GM23248 (cell line): ENCODE measurements around the gene JUN. TPM values are rescaled to one million over a fixed set of nuclear protein-coding genes. Genes with fewer than 3 reads are reported as not detected.

ENCODE experiments used
- DNase-seq: peaks from one replicate; pipeline ENCODE4 v3.0.0-alpha.2; 2015
- H2AFZ ChIP-seq: fragments of 200-600 bp; sonication (generic); 2 replicates; pipeline ENCODE4 v1.6.1; 2016; ENCODE audit warnings: antibody characterized with exemption
- H3F3A ChIP-seq: fragments of 200-600 bp; sonication (generic); 2 replicates; pipeline ENCODE4 v1.6.1; 2016; ENCODE audit warnings: mild to moderate bottlenecking, antibody characterized with exemption, mixed run types; ENCODE audit not compliant: insufficient read depth
- H3K27ac ChIP-seq: fragments of 200-600 bp; sonication (generic); 2 replicates; pipeline ENCODE4 v1.5.1; 2016; ENCODE audit warnings: mild to moderate bottlenecking
- H3K27me3 ChIP-seq: fragments of 200-600 bp; sonication (generic); replicated peaks from 2 replicates; pipeline ENCODE4 v1.6.1; 2016; ENCODE audit warnings: mild to moderate bottlenecking; ENCODE audit not compliant: insufficient read depth
- H3K36me3 ChIP-seq: fragments of 200-600 bp; sonication (generic); 2 replicates; pipeline ENCODE4 v1.6.1; 2016; ENCODE audit warnings: low read depth, mild to moderate bottlenecking
- H3K4me1 ChIP-seq: fragments of 200-600 bp; sonication (generic); 2 replicates; pipeline ENCODE4 v1.6.1; 2016; ENCODE audit warnings: mild to moderate bottlenecking; ENCODE audit not compliant: insufficient read depth
- H3K4me2 ChIP-seq: fragments of 200-600 bp; sonication (generic); one replicate; pipeline ENCODE4 v1.6.1; 2016; ENCODE audit warnings: mild to moderate bottlenecking; ENCODE audit not compliant: unreplicated experiment
- H3K4me3 ChIP-seq: fragments of 200-600 bp; sonication (generic); 2 replicates; pipeline ENCODE4 v1.5.1; 2016; ENCODE audit warnings: mild to moderate bottlenecking
- H3K79me2 ChIP-seq: fragments of 200-600 bp; sonication (generic); 2 replicates; pipeline ENCODE4 v1.6.1; 2016; ENCODE audit warnings: mild to moderate bottlenecking; ENCODE audit not compliant: insufficient read depth
- H3K9ac ChIP-seq: fragments of 200-600 bp; sonication (generic); 2 replicates; pipeline ENCODE4 v1.6.1; 2016; ENCODE audit warnings: mild to moderate bottlenecking
- H3K9me2 ChIP-seq: fragments of 200-600 bp; sonication (generic); 2 replicates; pipeline ENCODE4 v1.6.1; 2016; ENCODE audit warnings: mixed run types, mild to moderate bottlenecking, moderate library complexity; ENCODE audit not compliant: insufficient read depth
- H3K9me3 ChIP-seq: fragments of 200-600 bp; sonication (generic); one replicate; pipeline ENCODE4 v1.6.1; 2017; ENCODE audit warnings: low read depth
- H4K20me1 ChIP-seq: fragments of 200-600 bp; sonication (generic); 2 replicates; pipeline ENCODE4 v1.6.0; 2016; ENCODE audit not compliant: insufficient read depth
- EZH2 ChIP-seq: fragments of 200-600 bp; sonication (generic); IDR thresholded peaks from 2 replicates; pipeline ENCODE4 v1.6.1; 2018; ENCODE audit warnings: antibody characterized with exemption, mild to moderate bottlenecking; ENCODE audit not compliant: insufficient read depth, poor library complexity, severe bottlenecking
- EZH2phosphoT487 ChIP-seq: fragments of 200-600 bp; sonication (generic); IDR thresholded peaks from 2 replicates; pipeline ENCODE4 v1.6.1; 2018; ENCODE audit warnings: antibody characterized with exemption, moderate library complexity, mild to moderate bottlenecking, low read depth; ENCODE audit not compliant: insufficient read depth
- WGBS, 2 experiments: methylation state at CpG; one replicate each; pipeline ENCODE4 v1.1.6; 2015 to 2017; ENCODE audit warnings: low lambda C conversion rate in 2 of 2, low coverage in 1 of 2; ENCODE audit errors: missing lambda C conversion rate in 2 of 2; 5-methylcytosine and 5-hydroxymethylcytosine counted together
- in situ Hi-C: fragments of 300-500 bp; cut with MboI; formaldehyde crosslinking; loops from 2 replicates; pipeline ENCODE4 v1.15.0; 2020
- polyA plus RNA-seq: library from polyadenylated mRNA; unstranded; fragments of >200 nt; fragmentation: Nextera tagmentation; extraction: Ambion mirVana; gene quantifications from 2 replicates; pipeline ENCODE4 v1.2.1, GENCODE V29; 2016
- total RNA-seq: library from RNA; depleted of rRNA; stranded (reverse); fragments of >200 nt; shearing (Covaris generic); gene quantifications from 2 replicates; pipeline ENCODE4 v1.2.3, GENCODE V29; 2014

Gene JUN
- total and polyA plus RNA-seq, 2 experiments from 2014 or later, result 45.3 to 112 TPM

GRCh38 chr1:58794585-58794984 lies 10.7 kb upstream of the JUN start:
- H3K9ac ChIP-seq, result no peak overlapping the region
- H3K4me2 ChIP-seq, result no peak overlapping the region
- H3K4me1 ChIP-seq, result no peaks in the 10 kb centered on the region
- H3K4me3 ChIP-seq, result no peak overlapping the region
- 74 to 85% methylated on average over 3 of the region's 3 CpGs for WGBS, 2 experiments
- no peak for TF ChIP-seq EZH2phosphoT487
- H3K9me2 ChIP-seq, result no peaks in the 10 kb centered on the region
- H2AFZ ChIP-seq, result no peak overlapping the region
- H3K9me3 ChIP-seq, result no peaks in the 10 kb centered on the region
- no peaks in the 10 kb centered on the region for H3K27me3 ChIP-seq
- H3K79me2 ChIP-seq, result no peaks in the 10 kb centered on the region
- no peak for DNase-seq
- no peaks in the 10 kb centered on the region for H3K36me3 ChIP-seq
- in situ Hi-C loops, result loop anchor here (25.0 kb wide), 1 partner anchor 493 kb away; the partner anchor contains the start of gene FGGY
- H3K27ac ChIP-seq, result no peak overlapping the region
- H4K20me1 ChIP-seq, result no peaks in the 10 kb centered on the region
- H3F3A ChIP-seq, result no peaks in the 10 kb centered on the region

GRCh38 chr1:58792846-58793245 lies 9.0 kb upstream of the JUN start:
- no peak overlapping the region for H2AFZ ChIP-seq
- H3K9ac ChIP-seq, result no peak overlapping the region
- no peaks in the 10 kb centered on the region for H3K9me2 ChIP-seq
- H3K9me3 ChIP-seq, result no peaks in the 10 kb centered on the region
- no peak overlapping the region for H3K27ac ChIP-seq
- H3K36me3 ChIP-seq, result no peaks in the 10 kb centered on the region
- in situ Hi-C loops, result loop anchor here (25.0 kb wide), 1 partner anchor 494 kb away; the partner anchor contains the start of gene FGGY
- DNase-seq, result no peak
- TF ChIP-seq EZH2 (no peak), EZH2phosphoT487 (no peak)
- WGBS, 2 experiments, result 80 to 81% methylated on average over 6 of the region's 6 CpGs
- H3K4me1 ChIP-seq, result no peaks in the 10 kb centered on the region
- H3K4me2 ChIP-seq, result no peak overlapping the region
- no peaks in the 10 kb centered on the region for H3K79me2 ChIP-seq
- no peaks in the 10 kb centered on the region for H4K20me1 ChIP-seq
- H3K4me3 ChIP-seq, result no peak overlapping the region
- no peaks in the 10 kb centered on the region for H3K27me3 ChIP-seq
- H3F3A ChIP-seq, result no peaks in the 10 kb centered on the region

GRCh38 chr1:58791106-58791505 lies 7.3 kb upstream of the JUN start:
- Histone ChIP-seq H3K4me2 (no peak overlapping the region), H3F3A (peaks cover 7% of the 10 kb centered on the region; the same call in 1 of the 2 replicates), H3K27ac (no peak overlapping the region), H3K4me1 (peaks cover 8% of the 10 kb centered on the region), H3K27me3 (no peaks in the 10 kb centered on the region), H3K79me2 (no peaks in the 10 kb centered on the region), H4K20me1 (no peaks in the 10 kb centered on the region), H3K9ac (no peak overlapping the region), H3K9me2 (no peaks in the 10 kb centered on the region), H3K9me3 (no peaks in the 10 kb centered on the region), H3K4me3 (no peak overlapping the region), H2AFZ (no peak overlapping the region), H3K36me3 (no peaks in the 10 kb centered on the region)
- 93 to 96% methylated on average over 1 of the region's 1 CpG for WGBS, 2 experiments
- in situ Hi-C loops, result loop anchor here (25.0 kb wide), 1 partner anchor 496 kb away; the partner anchor contains the start of gene FGGY
- TF ChIP-seq EZH2phosphoT487 (no peak), EZH2 (no peak)
- DNase-seq, result no peak

GRCh38 chr1:58789996-58790660 lies 6.3 kb upstream of the JUN start:
- DNase-seq, result no peak
- in situ Hi-C loops, result loop anchor here (25.0 kb wide), 1 partner anchor 497 kb away; the partner anchor contains the start of gene FGGY
- Histone ChIP-seq H3K4me1 (peaks cover 15% of the 10 kb centered on the region), H3K4me3 (no peak overlapping the region), H3K27ac (no peak overlapping the region), H4K20me1 (no peaks in the 10 kb centered on the region), H3K9me3 (no peaks in the 10 kb centered on the region), H3K27me3 (no peaks in the 10 kb centered on the region), H3K9me2 (no peaks in the 10 kb centered on the region), H3K36me3 (no peaks in the 10 kb centered on the region), H3K4me2 (no peak overlapping the region), H3K79me2 (no peaks in the 10 kb centered on the region), H3K9ac (no peak overlapping the region), H3F3A (peaks cover 16% of the 10 kb centered on the region), H2AFZ (no peak overlapping the region)
- WGBS, 2 experiments, result 88 to 91% methylated on average over 1 of the region's 1 CpG
- TF ChIP-seq EZH2phosphoT487 (no peak), EZH2 (no peak)
